Measurements from ENCODE around the gene PPP2R3B.

The PPP2R3B gene

GRCh38 chrX:375181-376036 lies 11.3 kb downstream of the PPP2R3B start:
- Mint-ChIP-seq H3K27ac (no peak overlapping the region), H3K9me3 (no peaks in the 10 kb centered on the region), H3K27me3 (ENCODE audit: low read depth, poor library complexity) (peaks cover 51% of the 10 kb centered on the region), H3K36me3 (ENCODE audit: low read depth) (peaks cover 8% of the 10 kb centered on the region), H3K4me1 (peaks cover 44% of the 10 kb centered on the region), H3K4me3 (peak overlapping the region; percentile 76)
- TF ChIP-seq, protein P1, sequence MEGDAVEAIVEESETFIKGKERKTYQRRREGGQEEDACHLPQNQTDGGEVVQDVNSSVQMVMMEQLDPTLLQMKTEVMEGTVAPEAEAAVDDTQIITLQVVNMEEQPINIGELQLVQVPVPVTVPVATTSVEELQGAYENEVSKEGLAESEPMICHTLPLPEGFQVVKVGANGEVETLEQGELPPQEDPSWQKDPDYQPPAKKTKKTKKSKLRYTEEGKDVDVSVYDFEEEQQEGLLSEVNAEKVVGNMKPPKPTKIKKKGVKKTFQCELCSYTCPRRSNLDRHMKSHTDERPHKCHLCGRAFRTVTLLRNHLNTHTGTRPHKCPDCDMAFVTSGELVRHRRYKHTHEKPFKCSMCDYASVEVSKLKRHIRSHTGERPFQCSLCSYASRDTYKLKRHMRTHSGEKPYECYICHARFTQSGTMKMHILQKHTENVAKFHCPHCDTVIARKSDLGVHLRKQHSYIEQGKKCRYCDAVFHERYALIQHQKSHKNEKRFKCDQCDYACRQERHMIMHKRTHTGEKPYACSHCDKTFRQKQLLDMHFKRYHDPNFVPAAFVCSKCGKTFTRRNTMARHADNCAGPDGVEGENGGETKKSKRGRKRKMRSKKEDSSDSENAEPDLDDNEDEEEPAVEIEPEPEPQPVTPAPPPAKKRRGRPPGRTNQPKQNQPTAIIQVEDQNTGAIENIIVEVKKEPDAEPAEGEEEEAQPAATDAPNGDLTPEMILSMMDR (IDR thresholded peaks at IDR 0.05): no peak
- no peak for DNase-seq

GRCh38 chrX:374596-374995 lies 12.1 kb downstream of the PPP2R3B start:
- Mint-ChIP-seq H3K27ac (no peak overlapping the region), H3K4me3 (peak overlapping the region; percentile 76), H3K4me1 (peaks cover 49% of the 10 kb centered on the region), H3K36me3 (ENCODE audit: low read depth) (peaks cover 8% of the 10 kb centered on the region), H3K27me3 (ENCODE audit: low read depth, poor library complexity) (peaks cover 52% of the 10 kb centered on the region), H3K9me3 (no peaks in the 10 kb centered on the region)
- TF ChIP-seq, protein P1 (IDR thresholded peaks at IDR 0.05): no peak
- peak; percentile 38 for DNase-seq

DNA sequence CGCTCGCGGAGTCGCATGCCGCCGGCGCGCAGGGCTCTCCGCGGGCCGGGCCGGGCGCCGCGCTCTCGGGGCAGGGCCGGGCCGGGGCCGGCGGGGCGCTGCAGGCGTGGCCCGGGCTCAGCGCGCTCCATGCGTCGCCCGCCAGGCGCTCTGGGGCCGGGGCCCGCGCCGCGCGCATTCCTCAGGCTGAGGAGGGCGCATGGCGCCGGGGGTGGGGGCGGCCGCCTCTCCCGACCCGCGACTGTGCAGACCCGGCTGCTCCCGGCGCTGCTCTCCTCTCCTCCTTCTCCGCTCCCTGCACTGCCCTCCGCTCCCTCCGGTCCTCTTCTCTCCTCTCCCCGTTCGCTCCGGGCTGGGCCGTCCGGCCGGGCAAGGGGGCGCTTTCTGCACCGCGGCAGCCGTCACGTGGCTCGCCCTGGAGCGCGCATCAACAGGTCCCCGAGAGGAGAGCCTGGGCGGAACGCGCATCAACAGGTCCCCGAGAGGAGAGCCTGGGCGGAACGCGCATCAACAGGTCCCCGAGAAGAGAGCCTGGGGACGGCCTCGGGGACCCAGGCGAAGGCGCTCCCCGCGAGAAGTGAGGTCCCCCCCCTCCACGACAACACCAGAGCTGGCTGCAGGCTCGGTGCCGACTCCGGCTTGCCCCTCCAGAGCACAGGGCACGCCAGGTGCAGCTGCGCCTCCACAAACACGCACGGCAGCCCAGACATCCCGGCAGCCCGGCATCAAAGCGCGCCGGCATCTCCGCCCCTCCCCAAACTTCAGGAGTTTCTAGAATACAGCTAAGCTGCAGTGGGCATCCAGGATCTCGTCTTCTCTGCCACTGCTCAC lies 12.9 kb downstream of the PPP2R3B start:
- peak overlapping the region; percentile 76 for H3K4me3 Mint-ChIP-seq
- DNase-seq: peak; percentile 69
- TF ChIP-seq, protein P1 (IDR thresholded peaks at IDR 0.05): no peak
- H3K9me3 Mint-ChIP-seq: no peaks in the 10 kb centered on the region
- H3K27ac Mint-ChIP-seq: no peak overlapping the region
- H3K27me3 Mint-ChIP-seq (ENCODE audit: low read depth, poor library complexity): peaks cover 52% of the 10 kb centered on the region
- peaks cover 56% of the 10 kb centered on the region for H3K4me1 Mint-ChIP-seq
- H3K36me3 Mint-ChIP-seq (ENCODE audit: low read depth): peaks cover 8% of the 10 kb centered on the region

GRCh38 chrX:372856-373640 lies 13.7 kb downstream of the PPP2R3B start:
- no peaks in the 10 kb centered on the region for H3K9me3 Mint-ChIP-seq
- TF ChIP-seq, protein P1 (IDR thresholded peaks at IDR 0.05): no peak
- no peak for DNase-seq
- H3K4me3 Mint-ChIP-seq: peak overlapping the region; percentile 75
- H3K27me3 Mint-ChIP-seq (ENCODE audit: low read depth, poor library complexity): peaks cover 52% of the 10 kb centered on the region
- no peak overlapping the region for H3K27ac Mint-ChIP-seq
- H3K4me1 Mint-ChIP-seq: peaks cover 51% of the 10 kb centered on the region
- H3K36me3 Mint-ChIP-seq (ENCODE audit: low read depth): peaks cover 8% of the 10 kb centered on the region

DNA sequence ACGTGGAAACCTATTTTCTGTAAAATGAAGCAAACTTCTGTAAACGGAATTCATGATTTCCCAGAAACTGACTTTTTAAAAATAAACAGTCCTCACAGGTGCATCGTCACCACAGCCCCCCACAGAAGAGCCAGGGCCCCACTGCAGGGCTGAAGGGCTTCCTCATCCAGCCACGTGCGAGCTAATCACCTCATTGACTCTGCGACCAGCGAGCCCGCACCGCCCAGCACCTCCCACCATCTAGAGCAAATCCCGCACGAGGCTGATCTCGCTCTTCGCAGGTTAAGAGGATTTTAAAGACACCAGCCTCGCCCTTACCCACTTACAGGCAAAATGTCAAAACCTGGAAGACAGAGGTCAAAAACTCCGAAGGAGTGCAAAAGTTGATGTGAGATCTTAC lies 14.8 kb downstream of the PPP2R3B start:
- peaks cover 56% of the 10 kb centered on the region for H3K4me1 Mint-ChIP-seq
- DNase-seq: no peak
- no peak overlapping the region for H3K27ac Mint-ChIP-seq
- H3K36me3 Mint-ChIP-seq (ENCODE audit: low read depth): peaks cover 18% of the 10 kb centered on the region
- H3K27me3 Mint-ChIP-seq (ENCODE audit: low read depth, poor library complexity): peaks cover 52% of the 10 kb centered on the region
- peak overlapping the region; percentile 74 for H3K4me3 Mint-ChIP-seq
- peaks cover 9% of the 10 kb centered on the region for H3K9me3 Mint-ChIP-seq
- TF ChIP-seq, protein P1 (IDR thresholded peaks at IDR 0.05): no peak

Data from nephron progenitor cell (in vitro differentiated cells).